ENCODE measurements around the gene ANK3. TPM values are rescaled to one million over a fixed set of nuclear protein-coding genes. Genes with fewer than 3 reads are reported as not detected.

Gene ANK3
- total RNA-seq, 2 donors from 2014 or later: 65.0 to 79.5 TPM

DNA sequence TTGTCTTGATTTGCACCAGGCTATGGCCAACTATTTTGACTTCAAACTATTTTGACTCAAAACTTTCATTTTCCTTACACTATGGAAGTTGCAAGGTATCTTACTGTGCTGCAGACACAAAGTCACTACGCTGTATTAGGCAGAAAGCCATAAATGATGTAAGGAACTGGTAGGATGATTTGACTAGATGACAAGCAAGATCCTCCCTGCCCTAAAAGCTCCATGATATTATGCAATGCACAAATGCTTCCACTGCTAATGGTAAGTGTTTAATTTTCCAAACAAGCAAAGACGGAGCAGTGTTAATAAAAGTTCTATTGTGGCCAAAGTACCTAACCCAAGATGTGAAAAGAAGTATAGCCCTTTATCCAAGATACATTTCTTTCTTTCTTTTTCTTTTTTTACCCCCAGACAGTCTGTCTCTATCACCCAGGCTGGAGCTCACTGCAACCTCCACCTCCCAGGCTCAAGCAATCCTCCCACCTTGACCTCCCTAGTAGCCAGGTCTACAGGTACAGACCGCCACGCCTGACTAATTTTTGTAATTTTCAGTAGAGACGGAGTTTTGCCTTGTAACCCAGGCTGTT, 98.2 kb downstream of the ANK3 start:
- H3K9ac ChIP-seq (ENCODE audit: extremely low read depth, low read length, poor library complexity, severe bottlenecking): no peak overlapping the region
- H3K27me3 ChIP-seq (ENCODE audit: control insufficient read depth, insufficient read depth, low read length, poor library complexity, severe bottlenecking): no peaks in the 10 kb centered on the region
- no peak overlapping the region for H3K27ac ChIP-seq (ENCODE audit: low read depth, low read length)
- H3K4me1 ChIP-seq (ENCODE audit: control insufficient read depth, insufficient read depth, low read length): no peaks in the 10 kb centered on the region
- Mint-ChIP-seq H3K4me3 (no peak overlapping the region), H3K4me1 (peaks cover 8% of the 10 kb centered on the region), H3K9me3 (no peaks in the 10 kb centered on the region), H3K27ac (no peak overlapping the region), H3K36me3 (ENCODE audit: low read depth) (no peaks in the 10 kb centered on the region), H3K27me3 (ENCODE audit: insufficient read depth) (no peaks in the 10 kb centered on the region)
- TF ChIP-seq, protein P1, sequence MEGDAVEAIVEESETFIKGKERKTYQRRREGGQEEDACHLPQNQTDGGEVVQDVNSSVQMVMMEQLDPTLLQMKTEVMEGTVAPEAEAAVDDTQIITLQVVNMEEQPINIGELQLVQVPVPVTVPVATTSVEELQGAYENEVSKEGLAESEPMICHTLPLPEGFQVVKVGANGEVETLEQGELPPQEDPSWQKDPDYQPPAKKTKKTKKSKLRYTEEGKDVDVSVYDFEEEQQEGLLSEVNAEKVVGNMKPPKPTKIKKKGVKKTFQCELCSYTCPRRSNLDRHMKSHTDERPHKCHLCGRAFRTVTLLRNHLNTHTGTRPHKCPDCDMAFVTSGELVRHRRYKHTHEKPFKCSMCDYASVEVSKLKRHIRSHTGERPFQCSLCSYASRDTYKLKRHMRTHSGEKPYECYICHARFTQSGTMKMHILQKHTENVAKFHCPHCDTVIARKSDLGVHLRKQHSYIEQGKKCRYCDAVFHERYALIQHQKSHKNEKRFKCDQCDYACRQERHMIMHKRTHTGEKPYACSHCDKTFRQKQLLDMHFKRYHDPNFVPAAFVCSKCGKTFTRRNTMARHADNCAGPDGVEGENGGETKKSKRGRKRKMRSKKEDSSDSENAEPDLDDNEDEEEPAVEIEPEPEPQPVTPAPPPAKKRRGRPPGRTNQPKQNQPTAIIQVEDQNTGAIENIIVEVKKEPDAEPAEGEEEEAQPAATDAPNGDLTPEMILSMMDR (conservative IDR thresholded peaks at IDR 0.05): no peak
- H3K4me3 ChIP-seq (ENCODE audit: low read length): no peak overlapping the region
- no peak for DNase-seq
- no peaks in the 10 kb centered on the region for H3K9me3 ChIP-seq (ENCODE audit: control insufficient read depth, low read length)
- 88 to 94% methylated on average over 4 to 5 of the region's 5 CpGs for WGBS, 2 experiments (ENCODE audit: insufficient coverage in 1 of 2, insufficient read length in 1 of 2)
- no peaks in the 10 kb centered on the region for H3K36me3 ChIP-seq (ENCODE audit: control insufficient read depth, insufficient read depth, low read length)

DNA sequence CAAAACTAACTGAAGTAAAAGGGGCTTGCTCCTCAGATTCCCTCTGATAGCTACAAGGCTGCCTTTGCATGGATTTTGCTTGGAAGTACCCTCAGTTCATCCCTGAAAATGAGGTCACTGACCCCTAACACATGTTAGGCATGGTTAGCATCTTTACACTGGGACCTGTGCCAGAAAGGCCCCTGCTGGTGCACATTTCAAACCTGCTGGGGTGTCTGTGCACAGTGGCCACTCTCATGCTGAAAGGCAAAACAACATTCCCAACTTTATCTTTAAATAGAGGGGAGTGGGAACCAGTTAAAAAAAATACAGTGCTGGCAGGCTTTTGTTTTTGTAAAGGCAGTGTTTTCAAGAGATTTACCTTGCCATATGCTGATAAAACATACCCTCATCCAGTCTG, 99.1 kb downstream of the ANK3 start:
- Mint-ChIP-seq H3K9me3 (no peaks in the 10 kb centered on the region), H3K27ac (no peak overlapping the region), H3K36me3 (ENCODE audit: low read depth) (no peaks in the 10 kb centered on the region), H3K4me3 (no peak overlapping the region), H3K4me1 (peaks cover 8% of the 10 kb centered on the region), H3K27me3 (ENCODE audit: insufficient read depth) (no peaks in the 10 kb centered on the region)
- Histone ChIP-seq H3K4me1 (ENCODE audit: control insufficient read depth, insufficient read depth, low read length) (no peaks in the 10 kb centered on the region), H3K36me3 (ENCODE audit: control insufficient read depth, insufficient read depth, low read length) (no peaks in the 10 kb centered on the region), H3K9me3 (ENCODE audit: control insufficient read depth, low read length) (no peaks in the 10 kb centered on the region), H3K27ac (ENCODE audit: low read depth, low read length) (no peak overlapping the region), H3K4me3 (ENCODE audit: low read length) (no peak overlapping the region), H3K27me3 (ENCODE audit: control insufficient read depth, insufficient read depth, low read length, poor library complexity, severe bottlenecking) (no peaks in the 10 kb centered on the region), H3K9ac (ENCODE audit: extremely low read depth, low read length, poor library complexity, severe bottlenecking) (no peak overlapping the region)
- TF ChIP-seq, protein P1 (conservative IDR thresholded peaks at IDR 0.05): no peak
- no peak for DNase-seq

DNA sequence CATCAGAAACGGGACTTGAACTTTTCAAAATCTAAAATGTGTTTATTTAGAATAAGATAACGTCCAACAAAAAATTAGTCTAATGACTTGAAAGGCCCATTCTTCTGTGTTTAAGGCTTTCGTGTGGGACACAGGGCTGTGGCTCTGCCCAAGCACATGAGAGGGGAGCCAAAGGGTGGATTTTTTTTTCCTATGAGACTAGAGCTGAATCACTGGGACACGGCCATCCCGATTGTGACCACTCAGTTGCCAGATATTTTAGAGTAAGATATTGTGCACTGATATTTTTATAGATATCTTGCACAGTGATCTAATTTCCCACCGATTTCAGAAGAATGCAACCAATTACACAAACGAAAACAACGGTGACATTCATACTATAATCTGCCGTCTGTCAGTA, 99.9 kb downstream of the ANK3 start:
- H3K9me3 Mint-ChIP-seq: no peaks in the 10 kb centered on the region
- no peak overlapping the region for H3K9ac ChIP-seq (ENCODE audit: extremely low read depth, low read length, poor library complexity, severe bottlenecking)

More for the DNA sequence above, 99.9 kb downstream of the ANK3 start:
- H3K4me3 ChIP-seq (ENCODE audit: low read length): no peak overlapping the region
- no peak overlapping the region for H3K27ac Mint-ChIP-seq
- DNase-seq: no peak
- H3K4me3 Mint-ChIP-seq: no peak overlapping the region
- no peaks in the 10 kb centered on the region for H3K4me1 ChIP-seq (ENCODE audit: control insufficient read depth, insufficient read depth, low read length)
- H3K9me3 ChIP-seq (ENCODE audit: control insufficient read depth, low read length): no peaks in the 10 kb centered on the region
- no peaks in the 10 kb centered on the region for H3K27me3 ChIP-seq (ENCODE audit: control insufficient read depth, insufficient read depth, low read length, poor library complexity, severe bottlenecking)
- H3K27ac ChIP-seq (ENCODE audit: low read depth, low read length): no peak overlapping the region
- H3K36me3 ChIP-seq (ENCODE audit: control insufficient read depth, insufficient read depth, low read length): no peaks in the 10 kb centered on the region
- no peaks in the 10 kb centered on the region for H3K36me3 Mint-ChIP-seq (ENCODE audit: low read depth)
- peaks cover 8% of the 10 kb centered on the region for H3K4me1 Mint-ChIP-seq
- H3K27me3 Mint-ChIP-seq (ENCODE audit: insufficient read depth): no peaks in the 10 kb centered on the region
- 93 to 94% methylated on average over 5 to 9 of the region's 9 CpGs for WGBS, 2 experiments (ENCODE audit: insufficient coverage in 1 of 2, insufficient read length in 1 of 2)
- TF ChIP-seq, protein P1 (conservative IDR thresholded peaks at IDR 0.05): no peak
